Measurements from ENCODE around the gene ACAN.

Gene ACAN

DNA sequence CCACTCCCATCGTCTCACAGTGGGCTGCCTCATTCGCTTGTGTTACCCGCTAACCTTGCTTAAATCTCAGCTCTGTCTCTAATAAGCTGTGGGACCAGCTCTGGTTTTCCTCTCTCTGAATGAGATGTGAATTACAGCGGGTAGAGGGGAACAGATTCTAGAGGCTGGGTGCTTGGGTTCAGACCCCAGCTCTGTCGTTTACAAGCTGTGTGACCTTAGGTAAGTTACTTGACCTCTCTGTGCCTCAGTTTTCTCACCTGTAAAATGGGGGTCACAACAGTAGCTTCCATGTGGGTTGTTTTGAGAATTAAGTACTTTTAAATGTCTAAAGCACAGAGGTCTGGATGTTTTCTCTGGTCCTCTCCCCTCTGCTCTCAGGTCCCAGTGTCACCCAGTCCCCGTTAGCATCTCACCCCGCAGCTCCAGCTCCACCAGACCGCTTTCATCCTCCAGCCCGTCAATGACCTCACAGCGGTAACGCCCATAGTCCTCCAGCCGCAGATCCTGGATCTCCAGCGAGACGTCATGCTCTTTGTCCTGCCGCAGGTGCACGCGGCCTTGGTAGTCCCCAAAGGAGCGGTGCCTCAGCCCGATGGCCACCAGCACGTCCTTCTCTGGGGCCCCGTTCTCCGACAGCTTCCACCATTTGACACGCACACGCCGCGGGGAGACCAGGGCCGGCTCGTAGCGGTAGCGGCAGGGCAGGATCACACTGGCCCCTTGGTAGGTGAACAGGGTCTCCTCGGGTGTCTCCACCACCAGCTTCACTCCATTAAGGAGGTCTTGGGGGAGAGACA is 77.9 kb downstream of the ACAN start:
- DNase-seq: no peak

DNA sequence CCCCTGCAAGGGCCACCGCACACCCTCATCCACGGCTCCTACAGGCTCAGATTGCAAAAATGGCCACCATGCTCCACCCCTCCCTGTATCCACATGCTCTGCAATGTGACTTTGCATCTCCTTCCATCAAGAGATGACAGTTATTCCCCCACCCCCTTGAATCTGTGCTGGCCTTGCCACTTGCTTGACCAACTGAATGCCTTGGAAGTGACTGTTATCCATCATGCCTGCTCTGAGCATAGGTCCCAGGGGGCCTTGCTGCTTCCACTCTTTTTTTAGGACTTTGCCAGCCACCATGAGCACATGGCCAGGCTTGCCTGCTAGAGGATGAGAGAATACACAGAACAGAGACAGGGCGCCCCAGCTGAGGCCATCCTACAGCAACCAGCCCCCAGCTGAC is 78.5 kb downstream of the ACAN start:
- DNase-seq: no peak

DNA sequence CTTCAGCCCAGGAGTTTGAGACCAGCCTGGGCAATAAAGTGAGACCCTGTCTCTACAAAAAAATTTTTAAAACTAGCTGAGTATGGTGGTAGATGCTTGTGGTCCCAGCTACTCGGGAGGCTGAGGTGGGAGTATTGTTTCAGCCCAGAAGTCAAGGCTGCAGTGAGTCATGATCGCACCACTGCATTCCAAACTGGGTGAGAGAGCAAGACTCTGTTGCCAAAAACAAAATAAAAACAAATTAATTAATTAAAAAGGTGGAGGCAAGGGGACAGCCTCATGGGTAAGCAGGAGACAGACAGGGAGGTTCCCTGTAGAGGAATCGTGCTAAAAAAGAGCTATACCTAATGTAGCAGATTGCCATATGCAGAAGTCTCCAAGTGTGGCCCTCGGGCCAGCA is 79.5 kb downstream of the ACAN start:
- no peak for DNase-seq

DNA sequence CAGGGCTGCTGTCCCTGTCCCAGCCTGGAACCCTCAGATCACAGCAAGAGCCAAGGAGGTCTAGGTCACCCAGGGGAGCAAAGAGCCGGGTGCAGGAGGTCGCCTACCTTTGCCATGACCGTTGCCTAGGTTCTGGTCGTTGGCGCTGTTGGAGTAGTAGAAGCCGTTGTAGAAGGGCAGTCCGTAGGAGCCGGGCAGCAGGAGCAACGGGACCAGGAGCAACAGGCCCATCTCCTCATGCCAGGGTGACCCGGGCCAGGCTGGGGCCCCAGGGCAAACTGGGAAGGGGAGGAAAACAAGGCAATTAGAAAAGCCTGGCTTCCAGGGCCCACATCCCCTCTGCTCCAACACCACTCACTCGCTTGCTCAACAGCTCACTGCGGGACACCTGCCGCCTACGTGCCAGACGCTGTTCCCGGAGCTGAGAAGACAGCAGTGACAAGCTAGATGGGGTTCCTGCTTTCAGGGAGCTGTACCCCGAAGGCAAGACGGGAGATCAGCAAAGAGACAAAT is 83.9 kb downstream of the ACAN start:
- no peak for DNase-seq

DNA sequence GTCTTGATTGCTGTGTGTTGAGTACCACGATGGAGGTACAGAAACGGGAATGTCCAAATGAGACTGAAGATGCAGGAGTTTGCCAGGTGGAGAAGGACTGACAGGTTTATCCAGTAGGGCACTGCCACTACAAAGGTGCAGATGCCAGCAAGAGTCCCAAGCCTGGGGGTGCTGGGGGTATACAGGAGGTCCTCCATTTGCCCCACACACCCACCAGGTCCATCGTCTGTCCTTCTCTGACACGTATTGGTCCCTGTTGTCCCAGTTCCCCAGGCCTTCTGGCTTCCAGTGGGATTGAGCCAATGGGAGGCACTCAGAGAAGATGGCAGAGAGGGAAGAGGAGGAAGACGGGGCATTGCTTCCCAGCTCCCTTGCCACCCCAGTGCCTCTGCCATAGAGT is 85.5 kb downstream of the ACAN start:
- DNase-seq: no peak

DNA sequence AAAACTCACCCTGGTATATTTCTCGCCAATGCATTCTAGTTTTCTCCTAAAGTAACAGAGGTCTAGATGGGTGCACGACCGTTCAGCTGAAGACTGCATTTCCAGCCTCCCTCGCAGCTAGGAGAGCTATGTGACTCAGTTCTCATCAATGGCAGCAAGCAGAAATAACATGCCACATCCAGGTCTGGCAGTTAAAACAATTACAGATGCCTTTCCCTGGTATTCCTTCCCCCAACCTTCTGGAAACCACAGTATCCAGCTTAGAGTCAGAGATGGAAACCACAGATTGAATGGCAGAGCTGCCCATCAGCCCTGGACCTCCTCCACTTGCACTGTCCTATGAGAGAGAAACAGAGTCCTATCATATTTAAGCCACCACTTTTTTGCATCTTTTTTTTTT is 87.3 kb downstream of the ACAN start:
- no peak for DNase-seq

DNA sequence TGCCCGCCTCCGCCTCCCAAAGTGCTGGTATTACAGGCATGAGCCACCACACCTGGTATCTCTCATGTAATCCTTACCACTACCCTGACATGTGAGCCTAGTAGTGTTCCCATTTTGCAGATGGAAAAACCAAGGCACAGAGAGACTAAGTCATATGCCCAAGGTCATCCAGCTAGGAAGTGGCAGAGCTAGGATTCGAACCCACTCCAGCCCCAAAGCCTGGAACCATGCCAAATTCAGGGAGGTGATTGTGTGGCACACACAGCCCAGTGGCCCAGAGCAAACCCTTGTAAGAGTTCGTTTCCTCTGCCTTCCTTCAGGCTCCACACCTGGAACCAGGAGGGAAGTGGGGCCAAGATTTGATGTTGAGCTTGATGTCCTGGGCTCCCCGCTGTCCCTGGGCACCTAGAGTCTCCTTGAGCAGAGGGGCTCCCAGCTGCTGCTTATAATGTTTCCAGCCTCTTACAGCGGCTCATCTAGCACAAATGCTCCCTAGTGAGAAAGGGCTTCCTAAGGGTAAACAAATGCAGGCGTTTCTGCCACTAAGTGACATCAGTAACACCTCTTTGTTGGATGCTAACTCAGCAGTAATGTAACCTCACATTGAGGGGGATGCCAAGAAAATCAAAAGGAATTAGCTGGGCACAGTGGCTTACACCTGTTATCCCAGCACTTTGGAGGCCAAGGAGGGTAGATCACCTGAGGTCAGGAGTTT is 88.5 kb downstream of the ACAN start:
- no peak for DNase-seq

DNA sequence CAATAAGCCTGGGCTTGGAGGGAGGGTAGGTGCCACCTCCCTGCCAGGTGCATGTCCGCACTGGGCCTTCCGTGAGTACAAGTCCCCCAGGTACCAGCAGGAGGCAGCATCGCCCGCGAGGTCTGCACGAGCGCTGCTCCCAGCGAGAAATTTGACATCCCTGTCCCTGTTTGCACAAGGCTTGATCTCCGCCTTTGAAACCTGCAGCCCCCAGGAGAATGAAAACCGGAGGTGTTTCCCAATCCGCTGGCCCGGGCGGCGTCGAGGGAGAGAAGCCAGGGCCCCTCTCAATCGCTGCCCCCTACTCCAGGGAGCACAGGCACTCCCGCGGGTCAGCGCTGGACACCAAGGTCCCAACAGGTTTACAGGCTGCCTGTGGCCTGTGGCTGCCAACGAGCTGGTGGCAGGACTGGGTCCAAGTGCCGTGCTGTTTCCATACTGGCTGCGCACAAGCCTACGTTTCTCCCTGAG is 91.1 kb downstream of the ACAN start:
- DNase-seq: peak; percentile 34

DNA sequence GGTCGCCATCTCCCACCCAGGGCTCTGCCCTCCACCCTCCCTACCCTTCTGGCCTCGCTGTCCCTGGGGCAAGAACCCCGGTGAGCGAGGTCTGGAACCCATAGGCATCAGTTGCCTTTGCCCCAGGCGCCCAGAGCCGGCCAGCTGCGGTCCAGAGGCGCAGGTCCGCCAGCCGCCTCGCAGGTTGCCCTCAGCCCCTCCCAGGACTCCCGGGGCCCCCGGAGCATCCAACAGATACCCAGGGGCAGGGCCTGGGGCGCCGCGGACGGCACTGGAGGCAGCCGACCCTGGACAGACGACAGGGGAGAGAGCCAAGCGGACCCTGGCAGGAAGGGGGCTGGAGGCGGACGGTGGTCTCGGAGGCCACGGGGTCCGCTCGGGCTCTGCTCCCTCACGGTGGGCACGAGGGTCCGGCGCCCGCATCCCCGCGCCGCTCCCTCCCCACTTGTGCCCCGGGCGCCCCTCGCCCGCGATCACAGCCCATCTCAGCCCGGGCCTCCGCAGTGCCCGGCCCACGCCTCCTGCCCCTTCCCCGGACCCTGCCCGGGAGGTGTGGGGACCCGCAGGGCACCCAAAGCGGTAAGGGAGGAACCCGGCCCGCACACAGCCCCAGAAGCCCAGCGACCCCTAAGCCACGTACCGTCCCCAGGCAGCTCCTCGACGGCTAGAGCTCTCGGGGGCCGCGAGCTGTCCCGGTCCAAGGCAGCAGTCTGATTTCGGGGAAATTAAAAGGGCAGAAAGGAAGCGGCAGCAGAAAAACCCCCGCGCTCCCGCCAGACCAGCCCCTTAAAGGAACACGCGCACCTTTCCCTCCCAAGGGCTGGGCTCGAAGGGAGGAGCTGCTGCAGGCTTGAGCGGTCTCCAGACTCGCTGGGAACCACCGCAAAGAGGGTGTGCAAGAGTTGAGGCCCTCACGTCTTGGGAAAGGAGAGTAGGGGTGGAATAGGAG is 91.9 kb downstream of the ACAN start, which contains the start of gene HAPLN3:
Gene HAPLN3 (minus strand): TSS at position 726 of the 949 bp plus-strand sequence. CDS start 8,246 bp downstream, outside the sequence.
- DNase-seq: peak; percentile 22

DNA sequence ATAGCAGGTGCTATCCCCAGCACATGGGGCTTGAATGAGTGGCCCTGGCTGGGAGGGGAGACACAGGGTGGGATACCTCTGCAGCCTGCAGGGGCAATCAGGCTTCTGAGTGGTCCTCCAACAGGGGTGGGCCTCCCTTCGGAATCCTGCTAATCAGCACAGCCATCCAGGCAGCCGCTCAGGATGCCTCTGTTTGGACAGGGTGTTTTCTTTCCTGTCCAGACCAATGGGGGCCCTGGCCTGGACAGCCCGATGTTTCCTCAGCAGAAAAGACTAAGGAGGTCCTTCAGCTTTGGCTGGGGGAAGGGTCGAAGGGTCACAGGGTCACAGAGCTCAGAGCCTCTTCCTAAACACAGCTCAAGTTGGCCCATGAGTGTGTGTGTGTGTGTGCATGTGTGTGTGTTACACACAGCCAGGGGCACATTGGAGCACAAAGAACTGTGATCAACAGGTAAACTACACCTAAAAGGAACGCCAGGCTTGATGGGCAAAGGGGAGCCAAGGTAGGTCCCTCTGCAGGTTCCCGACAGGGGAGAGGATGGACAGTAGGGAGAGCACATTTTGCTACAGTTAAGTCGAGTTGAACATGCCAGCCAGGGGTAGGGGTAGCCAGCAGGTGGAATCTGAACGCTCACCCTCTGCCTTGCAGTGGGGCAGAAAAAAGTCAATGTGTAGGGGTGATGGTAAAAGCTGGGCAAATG is 93.2 kb downstream of the ACAN start:
- no peak for DNase-seq

DNA sequence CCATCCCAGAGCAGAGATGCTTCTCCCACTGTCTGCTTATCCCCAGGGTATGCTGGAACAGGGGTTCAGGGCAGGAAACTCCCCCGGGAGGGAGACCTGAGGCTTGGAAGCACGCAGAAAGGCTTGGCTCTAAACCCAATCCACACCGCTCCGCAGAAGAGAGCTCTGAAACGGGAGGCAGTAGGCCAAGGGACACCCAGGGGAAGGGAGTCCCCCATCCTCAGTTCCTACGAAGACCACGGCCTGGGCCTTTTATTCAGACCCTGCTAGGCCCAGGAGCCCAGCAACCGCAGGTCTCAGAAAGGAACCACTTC is 93.9 kb downstream of the ACAN start:
- no peak for DNase-seq

DNA sequence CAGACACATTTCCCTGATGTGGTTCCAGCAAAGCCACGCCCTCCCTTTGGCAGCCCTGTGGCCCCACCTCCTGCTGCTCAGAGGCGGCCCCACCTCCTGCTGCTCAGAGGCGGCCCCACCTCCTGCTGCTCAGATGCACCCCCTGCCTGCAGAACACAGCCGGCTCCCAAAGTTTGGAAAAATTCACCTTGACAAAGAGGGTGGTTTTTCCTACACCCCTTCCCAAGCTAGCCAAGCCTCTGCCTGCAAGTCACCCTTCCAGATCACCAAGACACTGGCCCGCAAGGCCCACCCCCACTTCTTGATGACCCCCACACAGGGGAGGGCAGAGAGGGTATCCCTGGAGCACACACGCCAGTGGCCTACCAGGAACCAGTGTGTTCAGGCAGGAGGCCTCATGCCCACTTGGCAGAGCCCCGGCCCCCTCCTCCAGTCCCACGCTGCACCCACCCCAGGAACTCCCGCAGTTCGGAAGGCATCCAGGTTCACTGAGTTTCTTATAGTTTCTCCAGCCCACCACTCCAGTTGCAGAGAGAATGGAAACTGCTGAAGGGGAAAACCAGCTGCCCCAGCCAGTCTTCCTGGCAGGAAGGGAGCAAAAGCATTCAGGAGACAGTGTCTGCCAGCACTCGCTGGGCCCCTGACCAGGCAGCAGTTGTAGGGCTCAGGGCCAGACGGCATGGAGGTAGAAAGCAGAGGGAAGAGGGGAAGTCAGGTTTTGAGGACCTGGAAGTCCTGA is 94.4 kb downstream of the ACAN start:
- peak; percentile 79 for DNase-seq

DNA sequence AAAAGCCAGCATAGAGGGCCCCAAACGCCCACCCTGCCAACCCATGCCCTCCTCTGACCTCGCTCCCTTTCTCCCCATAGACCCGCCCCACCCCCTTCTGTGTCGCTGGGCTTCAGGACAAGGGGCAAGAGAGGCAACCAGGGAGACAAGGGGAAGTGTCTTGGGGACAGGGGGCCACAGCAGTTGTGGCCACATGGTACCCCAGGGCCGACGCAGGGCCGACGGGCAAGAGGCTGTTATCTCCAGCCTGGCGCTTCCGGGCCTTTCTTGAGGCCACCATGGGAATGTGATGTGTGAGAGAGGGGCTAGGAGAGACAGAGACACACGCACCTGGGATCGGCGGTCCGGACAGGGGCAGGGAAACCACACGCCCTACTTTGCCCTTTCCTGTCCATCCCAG is 95.5 kb downstream of the ACAN start:
- no peak for DNase-seq

DNA sequence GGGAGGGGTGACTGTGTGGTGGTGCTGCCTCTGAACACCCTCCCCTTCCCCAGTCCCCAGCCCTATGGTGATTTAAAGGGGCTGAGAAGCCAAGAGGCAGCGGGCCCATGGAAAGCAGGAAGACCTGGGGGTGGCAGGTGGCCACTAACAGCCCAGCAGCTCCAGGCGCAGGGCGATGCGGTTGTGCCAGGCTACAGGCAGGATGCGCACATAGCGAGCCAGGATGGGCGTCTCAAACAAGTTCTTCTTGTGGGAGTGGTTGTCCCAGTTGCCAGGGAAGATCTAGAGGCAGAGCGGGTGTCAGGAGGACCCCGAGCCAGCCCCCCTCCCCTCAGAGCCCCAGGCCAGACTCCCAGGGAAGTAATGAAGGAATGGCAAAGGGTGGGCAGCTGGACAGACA is 96.0 kb downstream of the ACAN start:
- DNase-seq: no peak

DNA sequence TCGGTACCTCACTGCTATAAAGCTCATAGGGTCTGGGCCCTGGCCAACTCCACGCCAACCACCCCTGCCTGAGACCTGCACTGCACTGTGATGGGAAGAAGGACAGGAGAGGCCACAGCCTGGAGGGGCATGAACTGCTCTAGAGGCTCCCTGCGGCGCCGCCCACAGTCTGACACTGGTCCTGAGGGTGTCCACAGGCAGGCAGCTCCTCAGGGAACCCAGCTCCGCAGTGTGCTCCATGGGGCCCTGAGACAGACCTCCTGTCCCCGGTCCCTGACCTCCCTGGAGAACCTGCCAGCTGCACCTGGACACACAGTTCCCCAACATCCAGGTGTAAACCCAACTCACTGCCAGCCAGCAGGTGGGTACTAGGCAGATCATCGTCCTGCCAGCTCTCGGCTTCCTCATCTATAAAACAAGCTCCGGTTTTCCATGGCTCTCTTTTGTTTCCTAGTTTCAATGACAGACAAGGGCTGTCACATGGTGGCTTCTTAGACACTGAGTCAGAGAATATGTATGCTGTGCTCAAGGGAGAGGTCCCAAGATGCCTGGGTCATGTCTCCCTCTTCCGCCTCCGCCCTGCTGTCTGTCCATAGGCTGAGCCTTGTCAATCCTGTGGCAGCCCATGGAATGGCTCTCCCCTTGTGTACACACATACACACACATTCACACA is 97.2 kb downstream of the ACAN start:
- no peak for DNase-seq

DNA sequence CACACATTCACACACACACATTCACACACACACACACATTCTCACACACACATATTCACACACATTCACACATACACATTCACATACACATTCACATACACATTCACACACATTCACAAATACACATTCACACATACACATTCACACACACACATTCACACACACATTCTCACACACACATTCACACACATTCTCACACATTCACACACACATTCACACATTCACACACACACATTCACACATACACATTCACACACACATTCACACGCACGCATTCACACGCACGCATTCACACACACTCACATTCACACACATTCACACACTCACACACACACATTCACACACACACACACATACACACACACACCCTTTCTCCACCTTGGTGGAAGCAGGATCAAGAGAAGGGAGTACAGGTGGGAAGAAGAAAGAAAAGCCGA is 97.8 kb downstream of the ACAN start:
- DNase-seq: no peak

DNA sequence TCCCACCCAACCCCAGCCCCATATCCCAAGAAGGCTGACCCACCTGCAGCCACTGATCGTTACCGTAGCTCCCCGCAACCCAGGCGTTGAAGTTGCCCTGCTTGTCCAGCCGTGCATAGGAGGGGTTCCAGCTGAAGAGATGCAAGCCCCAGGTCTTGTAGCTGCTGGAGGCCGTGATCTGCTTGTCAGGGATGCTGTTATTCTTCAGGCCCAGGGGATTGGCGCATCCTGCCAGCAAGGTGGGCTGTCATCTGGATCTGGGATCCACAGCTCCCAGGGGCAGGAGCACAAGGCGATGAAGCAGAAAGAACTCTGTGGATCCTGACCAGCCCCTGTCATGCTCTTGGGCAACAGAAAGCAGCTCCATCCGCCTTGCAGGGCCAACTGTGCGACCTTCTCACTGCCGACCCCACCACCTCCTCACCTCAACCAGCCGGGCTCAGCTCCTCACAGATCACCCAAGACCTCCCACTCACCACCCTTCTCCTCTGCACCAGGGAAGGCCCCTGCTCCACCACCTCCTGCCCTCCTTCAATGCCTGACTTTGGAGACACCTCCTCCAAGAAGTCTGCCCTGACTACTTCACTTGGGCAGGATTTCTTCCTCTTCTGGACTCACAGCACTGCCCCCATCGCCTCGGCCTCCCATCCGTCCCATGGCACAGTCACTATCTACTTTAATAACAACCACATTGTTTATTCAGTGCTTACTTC is 98.4 kb downstream of the ACAN start:
- no peak for DNase-seq

DNA sequence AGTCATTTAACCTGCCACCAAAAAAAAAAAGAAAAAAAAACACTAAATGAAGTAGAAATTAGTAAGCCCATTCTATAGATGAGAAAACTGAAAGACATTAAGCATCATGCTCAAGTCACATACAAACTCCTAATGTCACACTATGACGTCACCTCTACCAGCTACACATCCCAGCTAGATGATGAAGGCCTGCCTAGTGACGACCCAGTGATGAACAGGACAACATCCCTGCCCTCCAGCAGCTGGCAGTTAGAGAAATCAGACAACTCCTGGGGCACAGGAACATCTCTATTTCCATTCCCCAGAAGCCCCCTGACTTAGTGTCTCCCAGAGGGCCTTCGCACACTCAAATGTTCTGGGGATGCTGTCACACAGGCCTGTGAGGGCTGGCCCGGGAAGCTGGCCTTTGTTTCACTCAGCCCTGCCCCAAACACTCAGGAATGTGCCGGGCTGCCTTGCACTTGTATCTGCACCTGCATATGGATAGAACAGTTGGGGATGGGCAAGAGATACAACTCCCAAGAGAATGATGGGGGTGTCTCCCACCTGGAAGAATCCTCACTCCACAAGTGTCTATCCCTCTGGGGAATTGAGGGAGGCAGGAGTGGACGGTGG is 99.1 kb downstream of the ACAN start:
- DNase-seq: no peak

DNA sequence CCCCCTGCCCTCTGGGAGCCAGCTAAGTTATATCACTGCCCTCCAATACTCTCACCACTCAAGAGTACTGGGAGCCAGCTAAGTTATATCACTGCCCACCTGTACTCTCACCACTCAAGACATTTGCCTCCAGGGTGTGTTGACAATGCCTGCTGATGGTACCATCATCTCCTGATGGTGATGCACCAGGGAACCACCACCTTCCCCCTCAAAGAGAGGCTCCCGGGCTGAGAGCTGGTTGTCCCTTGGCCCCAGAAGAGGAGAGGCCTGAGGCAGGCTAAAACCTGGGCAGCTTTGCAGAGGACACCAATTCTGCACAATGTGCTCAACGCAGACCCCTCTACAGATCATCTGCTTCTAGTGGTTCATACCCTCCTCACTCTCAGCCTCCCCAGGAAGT is 99.6 kb downstream of the ACAN start:
- DNase-seq: no peak

DNA sequence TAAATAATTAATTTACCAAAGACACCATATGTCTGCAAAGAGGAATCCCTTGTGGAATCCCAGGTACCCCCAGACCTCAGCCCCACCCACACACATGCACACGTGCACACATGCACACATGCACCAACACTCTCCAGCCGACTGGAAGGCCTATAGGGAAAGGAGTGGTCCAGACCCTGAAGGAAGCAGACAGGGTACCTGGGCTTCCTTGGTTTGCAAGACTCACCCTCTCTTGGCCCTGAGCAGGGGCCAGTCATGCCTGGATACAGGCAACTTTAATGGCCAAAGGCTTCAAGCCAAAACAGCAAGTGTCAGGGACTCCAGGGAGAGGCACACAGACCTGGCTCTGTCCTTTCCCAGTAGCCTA is 101.0 kb downstream of the ACAN start:
- DNase-seq: no peak
